Loucy (cell line): ENCODE data around the gene SYNGR3.
"Not testable (repeated sequence)": the region's sequence is repeated elsewhere in the genome, so short reads cannot be mapped to it uniquely, and the experiment has no call there.

Experiments used
- CTCF ChIP-seq: fragments of 200-600 bp; sonication (generic); conservative IDR thresholded peaks from 2 replicates; pipeline ENCODE4 v1.5.1; 2014; ENCODE audit warnings: mild to moderate bottlenecking, antibody characterized with exemption, low read length
- EZH2phosphoT487 ChIP-seq: fragments of 200-600 bp; IDR thresholded peaks from 2 replicates; pipeline ENCODE4 v1.6.1; 2018; ENCODE audit warnings: antibody characterized with exemption, mild to moderate bottlenecking, moderate library complexity, borderline replicate concordance

DNA sequence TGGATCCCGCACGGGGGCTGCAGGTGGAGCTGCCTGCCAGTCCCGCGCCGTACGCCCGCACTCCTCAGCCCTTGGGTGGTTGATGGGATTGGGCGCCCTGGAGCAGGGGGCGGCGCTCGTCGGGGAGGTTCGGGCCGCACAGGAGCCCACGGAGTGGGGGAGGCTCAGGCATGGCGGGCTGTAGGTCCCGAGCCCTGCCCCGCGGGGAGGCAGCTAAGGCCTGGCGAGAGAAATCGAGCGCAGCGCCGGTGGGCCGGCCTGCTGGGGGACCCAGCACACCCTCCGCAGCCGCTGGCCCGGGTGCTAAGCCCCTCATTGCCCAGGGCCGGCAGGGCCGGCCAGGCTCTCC, 31.7 kb upstream of the SYNGR3 start:
- not testable (repeated sequence) for TF ChIP-seq EZH2phosphoT487, CTCF
